H1 (cell line): ENCODE results near the gene PLCZ1. TPM values are rescaled to one million over a fixed set of nuclear protein-coding genes. Genes with fewer than 3 reads are reported as not detected.

ENCODE experiments used
- CTCF ChIA-PET: fragments of 300-600 bp; sonication (Branson Sonifier 250); formaldehyde crosslinking; loops from one replicate; lab custom pipeline; 2021; ENCODE audit not compliant: partially characterized antibody; lab: Charles Lee
- POLR2A ChIA-PET: fragments of 300-600 bp; sonication (Branson Sonifier 250); formaldehyde crosslinking; loops from one replicate; lab custom pipeline; 2021; ENCODE audit warnings: inconsistent platforms; ENCODE audit not compliant: partially characterized antibody; lab: Charles Lee
- DNase-seq, 2 experiments: peaks; one replicate each; pipeline versions ENCODE4 v3.0.0 to v3.0.0-alpha.2; 2010 to 2022; ENCODE audit warnings: low spot score in 2 of 2, low read depth in 1 of 2, mixed read lengths in 1 of 2
- FAIRE-seq: peaks from 2 replicates; lab custom pipeline; 2011; peaks lifted over from hg19 to GRCh38; lab: Jason Lieb, UNC
- H2AFZ ChIP-seq: 2 replicates; pipeline ENCODE4 v1.8.1; 2012; ENCODE audit warnings: low read length, inconsistent platforms
- H2AK5ac ChIP-seq: 2 replicates; pipeline ENCODE4 v1.6.1; 2013; ENCODE audit warnings: low read depth, low read length
- H2BK120ac ChIP-seq: replicated peaks from 2 replicates; pipeline ENCODE3; 2013; ENCODE audit warnings: low read depth, low read length, inconsistent platforms
- H2BK12ac ChIP-seq: 2 replicates; pipeline ENCODE4 v1.6.1; 2013; ENCODE audit warnings: low read depth, low read length
- H2BK15ac ChIP-seq: 2 replicates; pipeline ENCODE4 v1.6.1; 2013; ENCODE audit warnings: low read length
- H2BK20ac ChIP-seq: 2 replicates; pipeline ENCODE4 v1.6.1; 2013; ENCODE audit warnings: low read length
- H2BK5ac ChIP-seq: 2 replicates; pipeline ENCODE4 v1.6.1; 2013; ENCODE audit warnings: low read depth, low read length
- H3K14ac ChIP-seq: 2 replicates; pipeline ENCODE4 v1.6.1; 2013; ENCODE audit warnings: inconsistent platforms; ENCODE audit not compliant: insufficient read length
- H3K18ac ChIP-seq: 2 replicates; pipeline ENCODE4 v1.6.1; 2013; ENCODE audit warnings: low read length; ENCODE audit errors: extremely low read depth
- H3K23ac ChIP-seq: 2 replicates; pipeline ENCODE4 v1.6.1; 2013; ENCODE audit warnings: inconsistent platforms; ENCODE audit not compliant: insufficient read length
- H3K23me2 ChIP-seq: 2 replicates; pipeline ENCODE4 v1.6.1; 2013; ENCODE audit warnings: low read depth, low read length
- H3K27ac ChIP-seq: 2 replicates; pipeline ENCODE4 v1.6.1; 2011; ENCODE audit warnings: low read depth, low read length, inconsistent platforms
- H3K27me3 ChIP-seq, 4 experiments: replicated peaks in 1 of 4; 1 replicate in 1 of 4; 2 replicates in 3 of 4; pipeline versions ENCODE4 v1.6.1 to v1.8.1; 2011 to 2013; ENCODE audit warnings: low read length in 3 of 4, mild to moderate bottlenecking in 3 of 4, inconsistent platforms in 2 of 4, mixed read lengths in 2 of 4, moderate library complexity in 1 of 4; ENCODE audit not compliant: control insufficient read depth in 3 of 4, insufficient read depth in 3 of 4; ENCODE audit errors: extremely low read depth in 1 of 4
- H3K36me3 ChIP-seq, 4 experiments: 2 replicates each; pipeline versions ENCODE4 v1.6.1 to v1.8.1; 2011 to 2013; ENCODE audit warnings: mild to moderate bottlenecking in 4 of 4, low read length in 3 of 4, moderate library complexity in 2 of 4, control low read depth in 1 of 4, inconsistent platforms in 1 of 4; ENCODE audit not compliant: insufficient read depth in 4 of 4, control insufficient read depth in 2 of 4
- H3K4ac ChIP-seq: replicated peaks from 2 replicates; pipeline ENCODE3; 2013; ENCODE audit warnings: low read length, low read depth, mixed read lengths, inconsistent platforms; ENCODE audit not compliant: insufficient read length
- H3K4me1 ChIP-seq, 4 experiments: replicated peaks in 1 of 4; 1 replicate in 1 of 4; 2 replicates in 3 of 4; pipeline versions ENCODE4 v1.6.1 to v1.8.1; 2011 to 2013; ENCODE audit warnings: low read length in 3 of 4, inconsistent platforms in 2 of 4, mixed read lengths in 1 of 4; ENCODE audit not compliant: insufficient read depth in 4 of 4, control insufficient read depth in 3 of 4
- H3K4me2 ChIP-seq, 2 experiments: 2 replicates each; pipeline versions ENCODE4 v1.6.1 to v1.8.1; 2011 to 2013; ENCODE audit warnings: low read depth in 2 of 2, low read length in 2 of 2, control low read depth in 1 of 2, inconsistent platforms in 1 of 2, mild to moderate bottlenecking in 1 of 2; ENCODE audit not compliant: insufficient read depth in 1 of 2
- H3K4me3 ChIP-seq, 4 experiments: fragments of 200-600, 300-600 bp in 1 of 4; sonication (generic), shearing (Covaris generic), sonication (Bioruptor Twin) in 1 of 4; 2 replicates each; pipeline versions ENCODE4 v1.5.1 to v1.8.1; 2011 to 2016; ENCODE audit warnings: low read length in 4 of 4, low read depth in 3 of 4, control low read depth in 2 of 4, inconsistent platforms in 2 of 4, mild to moderate bottlenecking in 2 of 4, mixed read lengths in 1 of 4, moderate library complexity in 1 of 4; ENCODE audit not compliant: insufficient read depth in 2 of 4; ENCODE audit errors: extremely low read depth in 1 of 4
- H3K56ac ChIP-seq: replicated peaks from 2 replicates; pipeline ENCODE3; 2013; ENCODE audit warnings: low read depth, mild to moderate bottlenecking, mixed read lengths, low read length, inconsistent platforms; ENCODE audit not compliant: insufficient read length
- H3K79me1 ChIP-seq: 2 replicates; pipeline ENCODE4 v1.6.1; 2013; ENCODE audit warnings: low read depth, low read length, control low read depth
- H3K79me2 ChIP-seq, 2 experiments: 2 replicates each; pipeline versions ENCODE4 v1.6.1 to v1.8.1; 2012 to 2013; ENCODE audit warnings: low read length in 2 of 2, mild to moderate bottlenecking in 2 of 2, inconsistent platforms in 1 of 2; ENCODE audit not compliant: insufficient read depth in 2 of 2, control insufficient read depth in 1 of 2
- H3K9ac ChIP-seq, 4 experiments: replicated peaks in 1 of 4; 1 replicate in 1 of 4; 2 replicates in 3 of 4; pipeline versions ENCODE4 v1.6.1 to v1.8.1; 2011 to 2013; ENCODE audit warnings: low read depth in 3 of 4, low read length in 3 of 4, control low read depth in 2 of 4, mild to moderate bottlenecking in 2 of 4, moderate library complexity in 2 of 4, inconsistent platforms in 1 of 4; ENCODE audit errors: extremely low read depth in 1 of 4
- H3K9me3 ChIP-seq, 2 experiments: 2 replicates each; pipeline versions ENCODE4 v1.6.1 to v1.8.1; 2012 to 2013; ENCODE audit warnings: mild to moderate bottlenecking in 2 of 2, moderate library complexity in 2 of 2, control low read depth in 1 of 2, inconsistent platforms in 1 of 2, low read depth in 1 of 2, low read length in 1 of 2, mixed read lengths in 1 of 2; ENCODE audit not compliant: insufficient read depth in 2 of 2
- H4K20me1 ChIP-seq, 2 experiments: replicated peaks in 1 of 2; 2 replicates each; pipeline versions ENCODE3 to v1.8.1; 2011 to 2013; ENCODE audit warnings: inconsistent platforms in 2 of 2, low read length in 2 of 2, mild to moderate bottlenecking in 1 of 2; ENCODE audit not compliant: insufficient read depth in 2 of 2, control insufficient read depth in 1 of 2
- H4K5ac ChIP-seq: 2 replicates; pipeline ENCODE4 v1.6.1; 2013; ENCODE audit warnings: low read length, low read depth, mixed read lengths, inconsistent platforms; ENCODE audit not compliant: insufficient read length
- H4K8ac ChIP-seq: 2 replicates; pipeline ENCODE4 v1.8.0; 2013; ENCODE audit warnings: mild to moderate bottlenecking, moderate library complexity, low read length, inconsistent platforms; ENCODE audit not compliant: insufficient read depth; ENCODE audit errors: extremely low read depth
- H4K91ac ChIP-seq: replicated peaks from 2 replicates; pipeline ENCODE3; 2013; ENCODE audit warnings: low read length, mixed read lengths, inconsistent platforms; ENCODE audit not compliant: insufficient read length
- CBX5 ChIP-seq: fragments of 300-800, 300-1000 bp; sonication (generic); IDR thresholded peaks from 2 replicates; pipeline ENCODE4 v1.7.1; 2016; ENCODE audit warnings: antibody characterized with exemption, low read length, low read depth
- CREB1 ChIP-seq: IDR thresholded peaks from 2 replicates; pipeline ENCODE4 v1.6.1; 2012; ENCODE audit warnings: inconsistent platforms
- EZH2 ChIP-seq: fragments of 200-600 bp; sonication (generic); IDR thresholded peaks from 2 replicates; pipeline ENCODE4 v1.7.1; 2012; ENCODE audit warnings: low read depth, mild to moderate bottlenecking, moderate library complexity, low read length, inconsistent platforms; ENCODE audit not compliant: severe bottlenecking
- FOSL1 ChIP-seq: IDR thresholded peaks from 2 replicates; pipeline ENCODE4 v1.6.1; 2011; ENCODE audit warnings: mild to moderate bottlenecking, low read depth, low read length, moderate library complexity; ENCODE audit not compliant: insufficient read depth
- HDAC6 ChIP-seq: IDR thresholded peaks from one replicate; pipeline ENCODE4 v1.7.1; 2012; ENCODE audit warnings: low read depth, mild to moderate bottlenecking, inconsistent platforms, low read length, moderate library complexity
- JUN ChIP-seq: IDR thresholded peaks from 2 replicates; pipeline ENCODE4 v1.6.1; 2011; ENCODE audit warnings: low read depth, mild to moderate bottlenecking, improper control_type of control experiment, low read length
- KDM1A ChIP-seq: fragments of 200-600, 300-600 bp; sonication (generic); IDR thresholded peaks from 2 replicates; pipeline ENCODE4 v1.7.1; 2016; ENCODE audit warnings: mild to moderate bottlenecking, low read length, borderline replicate concordance
- KDM4A ChIP-seq: IDR thresholded peaks from one replicate; pipeline ENCODE4 v1.7.1; 2012; ENCODE audit warnings: low read depth, mild to moderate bottlenecking, moderate library complexity, low read length, inconsistent platforms; ENCODE audit not compliant: severe bottlenecking
- RBBP5 ChIP-seq: IDR thresholded peaks from 2 replicates; pipeline ENCODE4 v1.7.1; 2012; ENCODE audit warnings: low read depth, mild to moderate bottlenecking, inconsistent platforms, low read length, moderate library complexity, borderline replicate concordance
- RNF2 ChIP-seq: fragments of 200-900, 300-1000 bp; sonication (generic); IDR thresholded peaks from 2 replicates; pipeline ENCODE4 v1.7.1; 2016; ENCODE audit warnings: borderline replicate concordance, low read depth, mild to moderate bottlenecking, antibody characterized with exemption, low read length; ENCODE audit not compliant: poor library complexity, severe bottlenecking; ENCODE audit errors: missing control alignments
- SIN3A ChIP-seq, 2 experiments: IDR thresholded peaks in 1 of 2; conservative IDR thresholded peaks in 1 of 2; 2 replicates each; pipeline ENCODE4 v1.6.1; 2011 to 2012; ENCODE audit warnings: low read length in 2 of 2, improper control_type of control experiment in 1 of 2, low read depth in 1 of 2, mild to moderate bottlenecking in 1 of 2
- SRF ChIP-seq: IDR thresholded peaks from 2 replicates; pipeline ENCODE4 v1.6.1; 2011; ENCODE audit warnings: mild to moderate bottlenecking, low read depth, low read length, moderate library complexity
- TAF7 ChIP-seq: optimal IDR thresholded peaks from 2 replicates; pipeline ENCODE3; 2011; ENCODE audit warnings: low read depth, mild to moderate bottlenecking, inconsistent platforms, low read length, moderate library complexity, borderline replicate concordance
- TCF12 ChIP-seq: IDR thresholded peaks from 2 replicates; pipeline ENCODE4 v1.6.1; 2011; ENCODE audit warnings: low read depth, mild to moderate bottlenecking, low read length
- polyA plus RNA-seq, 7 experiments: library from polyadenylated mRNA; depleted of rRNA in 3 of 7; stranded (reverse) in 5 of 7; unstranded in 2 of 7; fragments of >200 nt in 5 of 7; fragments of 200-250 nt in 2 of 7; gene quantifications; 1 replicate in 5 of 7; 2 replicates in 1 of 7; 4 replicates in 1 of 7; pipeline versions ENCODE4 v1.2.1 to v1.2.3, GENCODE V29; 2011 to 2013; ENCODE audit warnings: missing spikeins in 2 of 7, mixed read lengths in 2 of 7
- total RNA-seq: library from RNA; stranded (reverse); fragmentation: NEBNext Ultra II Directional; extraction: Animal tissue kit (Norgen Biotek cat#: 25700); gene quantifications from 2 replicates; pipeline ENCODE4 v1.2.1, GENCODE V29; 2021

PLCZ1 gene
- total and polyA plus RNA-seq, 2 of the 8 experiments (the other 6 are each of a cell fraction or from before 2014, with no cell fraction given) = not detected

DNA sequence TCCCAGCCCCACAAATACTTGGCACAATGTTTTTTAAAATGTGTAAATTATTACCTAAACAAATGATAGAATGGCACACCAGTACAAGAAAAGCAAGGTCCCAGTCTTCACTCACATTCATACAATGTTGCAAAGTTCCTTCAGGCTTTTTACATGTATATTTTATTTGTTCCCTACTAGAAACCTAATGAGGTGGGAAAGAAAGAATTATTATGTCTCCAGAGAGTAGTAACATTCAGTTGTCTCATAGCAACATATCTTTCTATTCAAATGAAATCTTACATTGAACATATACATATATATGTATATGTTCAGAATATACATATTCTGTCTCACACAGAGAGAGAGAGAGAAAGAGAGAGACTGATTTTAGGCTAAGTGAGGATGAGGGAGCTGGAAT lies 85.2 kb downstream of the PLCZ1 start:
- Histone ChIP-seq H3K79me1 (no peaks in the 10 kb centered on the region), H3K36me3 (no peaks in the 10 kb centered on the region), H3K18ac (no peak overlapping the region), H2BK15ac (no peak overlapping the region), H2BK20ac (no peak overlapping the region), H3K23ac (no peak overlapping the region), H3K4ac (no peak overlapping the region), H3K4me3 (no peak overlapping the region), H3K4me2 (no peak overlapping the region), H3K4me1 (no peaks in the 10 kb centered on the region), H2AK5ac (no peak overlapping the region), H3K56ac (no peak overlapping the region), H2AFZ (no peak overlapping the region), H4K8ac (no peak overlapping the region), H3K79me2 (no peaks in the 10 kb centered on the region), H3K9me3 (no peaks in the 10 kb centered on the region), H3K27me3 (no peaks in the 10 kb centered on the region), H3K9ac (no peak overlapping the region), H3K14ac (no peak overlapping the region), H4K20me1 (no peaks in the 10 kb centered on the region), H2BK12ac (no peak overlapping the region), H2BK120ac (no peak overlapping the region), H4K5ac (no peak overlapping the region), H3K23me2 (no peaks in the 10 kb centered on the region), H2BK5ac (no peak overlapping the region), H4K91ac (no peak overlapping the region), H3K27ac (no peak overlapping the region)
- TF ChIP-seq CREB1 = no peak
- TF ChIP-seq FOSL1 = no peak
- TF ChIP-seq KDM1A = no peak
- TF ChIP-seq EZH2 = no peak
- TF ChIP-seq RBBP5 = no peak
- TF ChIP-seq CBX5 = no peak
- no peak for TF ChIP-seq JUN
- TF ChIP-seq RNF2 = no peak
- no peak for TF ChIP-seq SIN3A (conservative IDR thresholded peaks at IDR 0.05 in 1 of 2, IDR thresholded peaks at IDR 0.05 in 1 of 2; ENCODE audit: low read depth in 1 of 2, low read length in 2 of 2)
- TF ChIP-seq KDM4A = no peak
- TF ChIP-seq HDAC6 = no peak
- TF ChIP-seq SRF = no peak
- TF ChIP-seq TCF12 = no peak
- no peak for TF ChIP-seq TAF7
- FAIRE-seq (no peak), DNase-seq (no peak)
- ChIA-PET POLR2A (no interaction called here), CTCF (no interaction called here)
